Measurements from ENCODE around the gene PAPLN. TPM values are rescaled to one million over a fixed set of nuclear protein-coding genes. Genes with fewer than 3 reads are reported as not detected.

PAPLN gene
- total RNA-seq, 6 experiments from 2014 or later: 1.5 to 3.0 (median 2.3) TPM

DNA sequence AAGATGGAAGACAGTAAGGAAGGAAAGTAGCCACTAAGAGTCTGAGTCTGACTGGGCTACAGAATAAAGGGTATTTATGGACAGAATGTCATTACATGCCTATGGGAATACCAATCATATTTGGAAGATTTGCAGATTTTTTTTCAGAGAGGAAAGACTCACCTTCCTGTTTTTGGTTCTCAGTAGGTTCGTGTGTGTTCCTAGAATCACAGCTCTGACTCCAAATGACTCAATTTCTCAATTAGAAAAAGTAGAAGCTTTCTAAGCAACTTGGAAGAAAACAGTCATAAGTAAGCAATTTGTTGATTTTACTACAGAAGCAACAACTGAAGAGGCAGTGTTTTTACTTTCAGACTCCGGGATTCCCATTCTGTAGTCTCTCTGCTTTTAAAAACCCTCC, 15.4 kb upstream of the PAPLN start:
- H3K9me3 Mint-ChIP-seq: no peaks in the 10 kb centered on the region
- H3K27ac Mint-ChIP-seq: peak overlapping the region; percentile 61
- H3K4me1 Mint-ChIP-seq (ENCODE audit: low read depth): peaks cover 33% of the 10 kb centered on the region
- TF ChIP-seq, protein P1, sequence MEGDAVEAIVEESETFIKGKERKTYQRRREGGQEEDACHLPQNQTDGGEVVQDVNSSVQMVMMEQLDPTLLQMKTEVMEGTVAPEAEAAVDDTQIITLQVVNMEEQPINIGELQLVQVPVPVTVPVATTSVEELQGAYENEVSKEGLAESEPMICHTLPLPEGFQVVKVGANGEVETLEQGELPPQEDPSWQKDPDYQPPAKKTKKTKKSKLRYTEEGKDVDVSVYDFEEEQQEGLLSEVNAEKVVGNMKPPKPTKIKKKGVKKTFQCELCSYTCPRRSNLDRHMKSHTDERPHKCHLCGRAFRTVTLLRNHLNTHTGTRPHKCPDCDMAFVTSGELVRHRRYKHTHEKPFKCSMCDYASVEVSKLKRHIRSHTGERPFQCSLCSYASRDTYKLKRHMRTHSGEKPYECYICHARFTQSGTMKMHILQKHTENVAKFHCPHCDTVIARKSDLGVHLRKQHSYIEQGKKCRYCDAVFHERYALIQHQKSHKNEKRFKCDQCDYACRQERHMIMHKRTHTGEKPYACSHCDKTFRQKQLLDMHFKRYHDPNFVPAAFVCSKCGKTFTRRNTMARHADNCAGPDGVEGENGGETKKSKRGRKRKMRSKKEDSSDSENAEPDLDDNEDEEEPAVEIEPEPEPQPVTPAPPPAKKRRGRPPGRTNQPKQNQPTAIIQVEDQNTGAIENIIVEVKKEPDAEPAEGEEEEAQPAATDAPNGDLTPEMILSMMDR (IDR thresholded peaks at IDR 0.05): no peak
- H3K27me3 Mint-ChIP-seq (ENCODE audit: insufficient read depth): no peaks in the 10 kb centered on the region
- H3K36me3 Mint-ChIP-seq (ENCODE audit: low read depth): peaks cover 33% of the 10 kb centered on the region
- peak; percentile 70 for DNase-seq
- H3K4me3 Mint-ChIP-seq: no peak overlapping the region; the same call in 1 of the 2 replicates

DNA sequence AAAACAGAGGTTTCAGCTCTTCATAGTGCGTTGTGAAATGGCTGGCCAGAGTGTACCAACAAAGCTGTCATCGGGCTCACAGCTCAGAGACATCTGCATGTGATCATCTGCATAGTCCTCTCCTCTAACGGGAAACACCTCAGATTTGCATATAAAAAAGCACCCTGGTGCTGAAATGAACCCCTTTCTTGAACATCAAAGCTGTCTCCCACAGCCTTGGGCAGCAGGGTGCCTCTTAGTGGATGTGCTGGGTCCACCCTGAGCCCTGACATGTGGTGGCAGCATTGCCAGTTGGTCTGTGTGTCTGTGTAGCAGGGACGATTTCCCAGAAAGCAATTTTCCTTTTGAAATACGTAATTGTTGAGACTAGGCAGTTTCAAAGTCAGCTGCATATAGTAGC, 14.3 kb upstream of the PAPLN start:
- Mint-ChIP-seq H3K4me3 (no peak overlapping the region), H3K36me3 (ENCODE audit: low read depth) (peaks cover 33% of the 10 kb centered on the region), H3K9me3 (no peaks in the 10 kb centered on the region), H3K4me1 (ENCODE audit: low read depth) (peaks cover 38% of the 10 kb centered on the region), H3K27me3 (ENCODE audit: insufficient read depth) (no peaks in the 10 kb centered on the region), H3K27ac (no peak overlapping the region)
- no peak for DNase-seq
- TF ChIP-seq, protein P1 (IDR thresholded peaks at IDR 0.05): no peak

DNA sequence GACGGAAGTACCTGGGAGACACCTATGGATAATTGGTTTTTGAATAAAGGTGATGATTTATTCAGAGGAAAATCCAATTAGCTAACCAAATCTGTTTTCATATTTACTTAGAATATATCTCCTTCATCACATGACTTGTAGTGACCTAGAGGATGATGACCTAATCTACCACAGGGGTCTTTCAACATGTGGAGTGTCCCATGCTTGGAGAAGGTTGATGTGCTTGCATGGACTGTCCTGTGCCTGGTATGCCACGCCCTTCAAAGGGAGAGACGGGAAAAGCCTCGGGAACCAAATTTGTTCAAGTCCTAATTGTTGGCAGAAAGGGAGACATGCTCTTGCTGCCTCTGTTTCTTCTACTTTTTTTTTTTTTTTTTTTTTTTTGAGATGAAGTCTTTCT, 11.8 kb upstream of the PAPLN start:
- no peak overlapping the region for H3K4me3 Mint-ChIP-seq
- TF ChIP-seq, protein P1 (IDR thresholded peaks at IDR 0.05): no peak
- H3K27ac Mint-ChIP-seq: no peak overlapping the region
- DNase-seq: no peak
- peaks cover 42% of the 10 kb centered on the region for H3K4me1 Mint-ChIP-seq (ENCODE audit: low read depth)
- peaks cover 11% of the 10 kb centered on the region for H3K36me3 Mint-ChIP-seq (ENCODE audit: low read depth)
- no peaks in the 10 kb centered on the region for H3K9me3 Mint-ChIP-seq
- no peaks in the 10 kb centered on the region for H3K27me3 Mint-ChIP-seq (ENCODE audit: insufficient read depth)

DNA sequence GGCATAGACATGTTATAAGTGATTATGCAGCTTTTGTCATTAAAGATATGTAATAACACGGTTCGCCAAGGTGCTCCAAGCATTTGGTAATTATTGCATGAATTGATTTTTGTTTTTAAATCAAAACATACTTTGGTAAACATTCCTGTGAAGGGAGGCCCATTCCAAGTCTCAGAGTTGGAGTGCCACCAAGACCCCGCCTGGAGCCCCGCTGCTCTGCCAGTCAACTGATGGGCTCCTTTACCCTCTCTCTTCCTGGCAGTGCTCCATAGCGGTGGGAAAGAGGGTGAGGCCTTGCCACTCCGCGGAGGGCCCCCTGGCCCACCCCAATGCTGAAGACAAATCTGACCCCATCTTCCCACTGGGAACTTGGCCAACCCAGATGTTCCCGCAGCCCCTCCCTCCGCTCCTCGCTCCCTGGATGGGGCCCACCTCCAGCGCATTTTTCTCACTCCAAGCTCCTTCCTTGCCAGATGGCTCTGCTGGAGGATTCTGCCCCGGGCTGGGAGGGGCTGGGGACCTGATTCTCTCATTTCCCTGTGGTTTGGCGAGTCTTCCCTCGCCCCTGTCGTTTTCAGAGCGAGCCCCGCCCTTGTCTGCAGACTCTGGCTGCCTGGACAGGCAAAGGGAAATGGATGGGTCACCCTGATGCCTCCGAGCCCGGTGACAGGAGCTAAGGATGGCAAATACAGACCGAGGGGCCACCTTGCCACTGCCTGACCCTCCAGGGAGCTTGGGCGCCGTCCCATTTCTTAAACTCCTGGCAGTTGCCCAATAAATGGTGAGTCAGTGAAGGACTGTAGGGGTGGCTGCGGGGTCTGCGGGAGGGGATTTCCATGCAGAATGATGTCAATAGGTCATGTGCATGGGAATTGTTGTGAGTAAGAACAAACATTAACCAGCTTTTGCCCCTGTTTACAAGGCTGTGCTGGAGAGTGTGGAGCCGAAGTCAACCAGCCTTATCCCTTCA, 9.2 kb upstream of the PAPLN start:
- DNase-seq: peak; percentile 46
- Mint-ChIP-seq H3K9me3 (no peaks in the 10 kb centered on the region), H3K4me3 (peak overlapping the region; percentile 39), H3K36me3 (ENCODE audit: low read depth) (no peaks in the 10 kb centered on the region; the same call in 1 of the 2 replicates), H3K27ac (peak overlapping the region; percentile 79), H3K27me3 (ENCODE audit: insufficient read depth) (peaks cover 5% of the 10 kb centered on the region), H3K4me1 (ENCODE audit: low read depth) (peaks cover 16% of the 10 kb centered on the region)
- TF ChIP-seq, protein P1 (IDR thresholded peaks at IDR 0.05): no peak

DNA sequence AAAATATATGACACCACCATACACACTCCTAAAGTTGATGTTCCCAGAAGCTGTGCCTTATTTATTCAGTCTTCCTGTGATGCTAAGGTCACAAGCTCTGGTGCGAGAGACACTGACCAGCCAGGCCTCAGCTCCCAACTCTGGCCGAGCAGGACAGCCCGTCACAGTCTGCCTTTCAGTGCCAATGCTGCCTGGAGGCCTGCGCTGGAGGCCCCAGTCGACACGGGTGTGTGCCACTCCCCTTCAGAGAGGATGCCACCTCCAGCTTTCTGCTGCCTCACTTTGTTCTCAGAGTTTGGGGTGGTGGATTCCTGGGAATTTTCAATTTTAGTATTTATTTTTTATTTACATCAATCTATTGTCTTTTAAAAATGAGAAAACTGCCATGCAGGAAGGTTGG, 7.3 kb upstream of the PAPLN start:
- peaks cover 16% of the 10 kb centered on the region for H3K4me1 Mint-ChIP-seq (ENCODE audit: low read depth)

More for the DNA sequence above, 7.3 kb upstream of the PAPLN start:
- no peaks in the 10 kb centered on the region for H3K9me3 Mint-ChIP-seq
- no peak overlapping the region for H3K4me3 Mint-ChIP-seq
- DNase-seq: no peak
- TF ChIP-seq, protein P1 (IDR thresholded peaks at IDR 0.05): no peak
- H3K36me3 Mint-ChIP-seq (ENCODE audit: low read depth): no peaks in the 10 kb centered on the region; the same call in 1 of the 2 replicates
- H3K27ac Mint-ChIP-seq: no peak overlapping the region
- peaks cover 23% of the 10 kb centered on the region for H3K27me3 Mint-ChIP-seq (ENCODE audit: insufficient read depth)
